Fibroblast of peridontal ligament (primary cell): Measurements from ENCODE around the gene GPN1.
"Not testable (repeated sequence)": the region's sequence is repeated elsewhere in the genome, so short reads cannot be mapped to it uniquely, and the experiment has no call there.

Experiments used
- DNase-seq: peaks from one replicate; pipeline ENCODE4 v3.0.0-alpha.2; 2010; ENCODE audit errors: extremely low read depth

The GPN1 gene

GRCh38 chr2:27628767-27629709, at the start of gene GPN1, which contains the start of gene CCDC121:
Gene GPN1 (plus strand): TSS chr2:27629050. CDS start chr2:27629059, 9 bp downstream.
Gene CCDC121 (minus strand): TSS chr2:27629012. CDS start chr2:27627799, 1,213 bp downstream.
- DNase-seq, result peak; percentile 91

- DNase-seq, result no peak
Observed at GRCh38 chr2:27581417-27582128, 47.3 kb upstream of the GPN1 start.

- no peak for DNase-seq
Observed at GRCh38 chr2:27582129-27582694, 46.6 kb upstream of the GPN1 start.

- peak; percentile 90 for DNase-seq
Observed at GRCh38 chr2:27582695-27583389, 46.0 kb upstream of the GPN1 start, which contains the start of gene ZNF512. Gene ZNF512 (plus strand): TSS chr2:27583042. CDS start chr2:27583113, 71 bp downstream.

GRCh38 chr2:27583390-27583915, 45.4 kb upstream of the GPN1 start:
- peak; percentile 27 for DNase-seq

GRCh38 chr2:27584597-27584996, 44.3 kb upstream of the GPN1 start:
- no peak for DNase-seq

- no peak for DNase-seq
Observed at GRCh38 chr2:27587025-27587424, 41.8 kb upstream of the GPN1 start.

GRCh38 chr2:27588308-27588707, 40.5 kb upstream of the GPN1 start:
- no peak for DNase-seq

- DNase-seq, result peak; percentile 50
Observed at GRCh38 chr2:27591745-27592144, 37.1 kb upstream of the GPN1 start.

- no peak for DNase-seq
Observed at GRCh38 chr2:27593240-27593639, 35.6 kb upstream of the GPN1 start.

GRCh38 chr2:27594020-27594703, 34.7 kb upstream of the GPN1 start:
- not testable (repeated sequence) for DNase-seq

GRCh38 chr2:27595412-27595811, 33.4 kb upstream of the GPN1 start:
- not testable (repeated sequence) for DNase-seq

- DNase-seq, result no peak
Observed at GRCh38 chr2:27596627-27597026, 32.2 kb upstream of the GPN1 start.

GRCh38 chr2:27606611-27607010, 22.2 kb upstream of the GPN1 start:
- DNase-seq, result no peak

- DNase-seq, result no peak
Observed at GRCh38 chr2:27613985-27614384, 14.9 kb upstream of the GPN1 start.

GRCh38 chr2:27615316-27615715, 13.5 kb upstream of the GPN1 start:
- DNase-seq, result no peak

GRCh38 chr2:27621524-27621923, 7.3 kb upstream of the GPN1 start:
- DNase-seq, result no peak

- peak; percentile 78 for DNase-seq
Observed at GRCh38 chr2:27622921-27623384, 5.9 kb upstream of the GPN1 start.

- DNase-seq, result no peak
Observed at GRCh38 chr2:27624943-27625342, 3.9 kb upstream of the GPN1 start.

GRCh38 chr2:27626323-27626722, 2.5 kb upstream of the GPN1 start:
- DNase-seq, result not testable (repeated sequence)

- not testable (repeated sequence) for DNase-seq
Observed at GRCh38 chr2:27626921-27627320, 1.9 kb upstream of the GPN1 start.
